ENCODE data around the gene DTNB.

Gene DTNB

DNA sequence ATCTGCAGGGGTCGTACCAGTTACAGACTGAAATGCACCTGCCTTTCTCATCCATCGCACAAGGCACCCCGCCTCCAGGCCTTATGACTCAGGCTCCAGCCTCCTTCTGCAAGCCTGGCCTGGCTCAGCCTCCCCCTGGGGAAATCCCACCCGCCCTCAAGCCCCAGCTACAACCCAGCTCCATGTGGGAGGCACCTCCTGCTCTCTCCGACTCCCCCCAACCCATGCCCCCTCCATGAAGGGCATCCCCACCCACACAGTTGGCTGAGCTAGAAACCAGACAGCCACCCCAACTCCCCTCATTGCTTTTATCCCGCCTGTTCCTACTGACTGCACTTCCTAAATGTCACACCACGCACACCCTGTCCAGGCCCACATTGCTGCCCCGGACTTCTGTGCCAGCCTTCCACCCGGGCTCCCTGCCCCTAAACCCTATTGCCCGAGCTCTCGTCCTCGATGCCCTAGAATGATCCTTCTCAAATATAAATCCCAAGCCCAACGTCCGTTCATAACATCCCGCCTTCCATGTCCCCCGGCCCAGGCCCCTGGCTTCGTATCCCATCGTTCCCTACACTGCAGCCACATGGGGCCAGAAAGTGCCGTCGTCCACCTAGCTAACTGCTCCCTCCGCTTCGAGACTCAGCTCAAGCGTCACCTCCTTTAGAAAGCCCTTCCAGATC lies 341.6 kb downstream of the DTNB start:
- no peak for DNase-seq (ENCODE audit: low read depth)
- no peak overlapping the region for H3K4me3 ChIP-seq (ENCODE audit: low read depth, low read length)
- TF ChIP-seq, protein P1, sequence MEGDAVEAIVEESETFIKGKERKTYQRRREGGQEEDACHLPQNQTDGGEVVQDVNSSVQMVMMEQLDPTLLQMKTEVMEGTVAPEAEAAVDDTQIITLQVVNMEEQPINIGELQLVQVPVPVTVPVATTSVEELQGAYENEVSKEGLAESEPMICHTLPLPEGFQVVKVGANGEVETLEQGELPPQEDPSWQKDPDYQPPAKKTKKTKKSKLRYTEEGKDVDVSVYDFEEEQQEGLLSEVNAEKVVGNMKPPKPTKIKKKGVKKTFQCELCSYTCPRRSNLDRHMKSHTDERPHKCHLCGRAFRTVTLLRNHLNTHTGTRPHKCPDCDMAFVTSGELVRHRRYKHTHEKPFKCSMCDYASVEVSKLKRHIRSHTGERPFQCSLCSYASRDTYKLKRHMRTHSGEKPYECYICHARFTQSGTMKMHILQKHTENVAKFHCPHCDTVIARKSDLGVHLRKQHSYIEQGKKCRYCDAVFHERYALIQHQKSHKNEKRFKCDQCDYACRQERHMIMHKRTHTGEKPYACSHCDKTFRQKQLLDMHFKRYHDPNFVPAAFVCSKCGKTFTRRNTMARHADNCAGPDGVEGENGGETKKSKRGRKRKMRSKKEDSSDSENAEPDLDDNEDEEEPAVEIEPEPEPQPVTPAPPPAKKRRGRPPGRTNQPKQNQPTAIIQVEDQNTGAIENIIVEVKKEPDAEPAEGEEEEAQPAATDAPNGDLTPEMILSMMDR (IDR thresholded peaks at IDR 0.05; ENCODE audit: low read depth, low read length, missing control alignments), result no peak
- in situ Hi-C loops (cut with HindIII; ENCODE audit: low sequenced_read_pairs), result no loop called here

DNA sequence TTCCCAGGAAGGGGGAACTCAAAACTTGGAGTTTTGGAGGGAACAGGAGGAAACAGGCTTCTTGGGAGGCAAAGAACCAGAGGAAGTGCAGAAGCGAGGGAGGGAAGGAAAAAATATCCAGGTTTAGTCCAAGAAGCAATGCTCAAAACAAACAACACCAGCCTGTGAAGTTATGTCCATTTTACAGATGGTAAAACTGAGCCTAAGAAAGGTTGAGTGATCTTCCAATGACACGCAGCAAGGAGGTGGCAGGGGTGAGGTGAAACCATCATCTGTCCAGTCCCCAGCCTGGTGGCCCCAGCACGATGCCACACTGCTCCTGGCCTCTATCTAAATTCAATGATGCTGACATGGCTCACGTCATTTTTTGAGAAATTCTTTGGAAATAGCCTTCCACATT lies 342.4 kb downstream of the DTNB start:
- in situ Hi-C loops (cut with HindIII; ENCODE audit: low sequenced_read_pairs), result no loop called here
- TF ChIP-seq, protein P1 (IDR thresholded peaks at IDR 0.05; ENCODE audit: low read depth, low read length, missing control alignments), result no peak
- no peak overlapping the region for H3K4me3 ChIP-seq (ENCODE audit: low read depth, low read length)
- no peak for DNase-seq (ENCODE audit: low read depth)

DNA sequence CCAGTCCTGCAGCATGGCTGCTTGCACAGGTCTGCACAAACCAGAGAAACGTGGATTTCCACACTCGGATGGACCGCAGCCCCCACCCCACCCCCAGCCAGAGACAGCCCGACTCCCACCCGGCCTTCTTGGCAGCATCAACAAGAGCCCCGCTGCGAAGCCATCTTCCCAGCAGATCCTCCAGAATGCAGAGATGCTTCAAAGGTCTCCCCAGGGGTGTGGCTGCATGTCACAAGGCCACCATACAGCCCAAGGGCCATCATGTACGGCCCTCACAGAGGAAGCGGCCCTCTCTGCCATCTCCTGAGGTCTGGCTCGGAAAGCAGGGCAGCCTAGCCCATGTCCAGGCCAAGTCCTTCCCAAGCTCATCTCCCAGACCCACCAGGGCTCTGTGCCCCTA lies 343.1 kb downstream of the DTNB start:
- no peak for DNase-seq (ENCODE audit: low read depth)
- in situ Hi-C loops (cut with HindIII; ENCODE audit: low sequenced_read_pairs), result no loop called here
- TF ChIP-seq, protein P1 (IDR thresholded peaks at IDR 0.05; ENCODE audit: low read depth, low read length, missing control alignments), result no peak
- no peak overlapping the region for H3K4me3 ChIP-seq (ENCODE audit: low read depth, low read length)

DNA sequence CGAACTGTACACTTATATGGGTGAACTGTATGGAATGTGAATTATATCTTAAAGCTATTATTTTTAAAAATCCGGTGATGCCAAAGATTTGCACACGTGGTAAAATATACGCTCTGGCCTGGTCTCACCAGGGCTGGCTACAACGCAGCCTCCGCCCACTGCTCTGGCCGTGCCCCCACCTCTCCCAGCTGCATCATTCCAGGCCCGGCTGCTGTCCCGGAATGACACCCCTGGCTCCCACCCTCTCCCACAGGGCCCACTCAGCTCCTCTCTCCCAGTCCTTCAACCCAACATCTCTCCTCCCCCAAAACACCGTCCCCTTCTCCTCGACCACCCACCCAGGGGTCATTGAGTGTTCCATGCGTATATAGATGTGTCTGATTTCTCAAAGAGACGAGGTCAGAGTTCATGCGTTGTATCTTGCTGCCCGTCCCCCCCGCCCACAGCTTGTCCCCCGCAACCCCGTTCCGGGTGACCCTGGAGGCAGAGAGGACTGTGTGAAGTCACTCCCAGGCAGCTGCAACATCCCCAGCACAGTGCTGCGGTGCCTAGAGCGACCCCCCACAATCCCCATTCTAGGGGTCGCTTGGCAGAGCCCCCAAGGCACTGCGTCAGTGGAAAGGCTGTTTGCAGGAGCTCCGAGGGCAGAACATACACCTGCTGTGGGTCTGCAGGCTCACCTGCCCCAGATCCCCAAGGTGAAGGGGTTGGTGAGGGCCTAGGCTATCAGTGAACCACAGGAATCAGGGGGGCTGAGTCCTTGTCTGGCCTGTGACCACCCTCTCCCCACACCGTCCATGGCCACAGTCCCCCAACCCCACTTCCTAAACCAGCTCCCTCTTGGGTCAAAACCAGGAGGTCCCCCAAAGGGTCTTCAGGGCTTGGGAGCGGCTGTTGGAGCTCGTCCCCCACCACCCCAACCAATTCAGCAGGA lies 345.0 kb downstream of the DTNB start:
- DNase-seq (ENCODE audit: low read depth), result no peak
- in situ Hi-C loops (cut with HindIII; ENCODE audit: low sequenced_read_pairs), result no loop called here

More for the DNA sequence above, 345.0 kb downstream of the DTNB start:
- H3K4me3 ChIP-seq (ENCODE audit: low read depth, low read length), result no peak overlapping the region
- TF ChIP-seq, protein P1 (IDR thresholded peaks at IDR 0.05; ENCODE audit: low read depth, low read length, missing control alignments), result no peak
